ENCODE measurements around the gene PARP8.

GRCh38 chr5:50697739-50698138 lies 31.3 kb downstream of the PARP8 start:
- TF ChIP-seq CTCF (IDR thresholded peaks at IDR 0.05) (no peak), SP1 (CRISPR knock-in tag; conservative IDR thresholded peaks at IDR 0.05) (no peak), FOXP1 (CRISPR knock-in tag; IDR thresholded peaks at IDR 0.05; ENCODE audit: borderline replicate concordance) (no peak), E2F4 (CRISPR knock-in tag; IDR thresholded peaks at IDR 0.05; ENCODE audit: borderline replicate concordance, low read depth) (no peak), CBFB (CRISPR knock-in tag; IDR thresholded peaks at IDR 0.05; ENCODE audit: low read depth) (no peak), CREM (CRISPR knock-in tag; IDR thresholded peaks at IDR 0.05) (no peak), IRF2 (CRISPR knock-in tag; IDR thresholded peaks at IDR 0.05; ENCODE audit: borderline replicate concordance, low read depth) (no peak), HMGXB4 (CRISPR knock-in tag; IDR thresholded peaks at IDR 0.05) (no peak), ATF1 (CRISPR knock-in tag; IDR thresholded peaks at IDR 0.05) (no peak), TEAD1 (CRISPR knock-in tag; IDR thresholded peaks at IDR 0.05) (no peak), AFF4 (CRISPR knock-in tag; IDR thresholded peaks at IDR 0.05; ENCODE audit: borderline replicate concordance) (no peak)

All from WTC11 (cell line).